Gastrocnemius medialis (tissue), 4 donors: ENCODE data around the gene GPER1. TPM values are rescaled to one million over a fixed set of nuclear protein-coding genes. Genes with fewer than 3 reads are reported as not detected.
"Not testable (repeated sequence)": the region's sequence is repeated elsewhere in the genome, so short reads cannot be mapped to it uniquely, and the experiment has no call there.

ENCODE experiments used
- ATAC-seq, 2 donors: fragments of 150-250 bp; one replicate each; pipeline ENCODE4 v1.9.1; 2016
- DNase-seq, 2 donors: peaks; one replicate each; pipeline ENCODE4 v3.0.0-alpha.2; 2019
- H3K27ac ChIP-seq, 4 donors: fragments of 200-600 bp; sonication (generic); 1 replicate in 1 of 4; 2 replicates in 3 of 4; pipeline ENCODE4 v1.5.1; 2016 to 2018; ENCODE audit warnings: mild to moderate bottlenecking in 2 of 4, moderate library complexity in 1 of 4
- H3K27me3 ChIP-seq, 3 donors: fragments of 200-600 bp; sonication (generic) in 2 of 3; 1 replicate in 1 of 3; 2 replicates in 2 of 3; pipeline versions ENCODE4 v1.5.1 to v1.6.0; 2016 to 2019; ENCODE audit warnings: mild to moderate bottlenecking in 1 of 3, moderate library complexity in 1 of 3
- H3K36me3 ChIP-seq, 2 donors: fragments of 200-600 bp; sonication (generic) in 1 of 2; one replicate each; pipeline ENCODE4 v1.5.1; 2017 to 2018
- H3K4me1 ChIP-seq, 2 donors: fragments of 200-600 bp; sonication (generic) in 1 of 2; one replicate each; pipeline ENCODE4 v1.5.1; 2016 to 2017; ENCODE audit warnings: mild to moderate bottlenecking in 2 of 2
- H3K4me3 ChIP-seq, 4 donors: fragments of 200-600 bp; sonication (generic) in 3 of 4; 1 replicate in 1 of 4; 2 replicates in 3 of 4; pipeline ENCODE4 v1.5.1; 2016 to 2019; ENCODE audit warnings: mild to moderate bottlenecking in 2 of 4
- H3K9me3 ChIP-seq, 3 donors: fragments of 200-600 bp; sonication (generic) in 2 of 3; 1 replicate in 1 of 3; 2 replicates in 2 of 3; pipeline ENCODE4 v1.5.1; 2016 to 2019
- POLR2A ChIP-seq, 2 donors: fragments of 450-650 bp; IDR thresholded peaks; one replicate each; pipeline ENCODE4 v1.6.1; 2017; ENCODE audit warnings: antibody characterized with exemption in 2 of 2, mild to moderate bottlenecking in 2 of 2, moderate library complexity in 2 of 2
- in situ Hi-C, 4 donors: fragments of 200-750 bp; cut with MboI; loops; one replicate each; pipeline versions ENCODE4 v1.15.0 to v1.8.0; 2017; ENCODE audit warnings: low sequenced_read_pairs in 4 of 4
- intact Hi-C: fragments of 100-400 bp; cut with DNase I; formaldehyde crosslinking; loops from one replicate; pipeline ENCODE4 v1.15.1; 2023; ENCODE audit warnings: low total_unique reads
- total RNA-seq, 4 donors: library from RNA; depleted of rRNA; stranded (reverse); fragments of >200 nt; gene quantifications; one replicate each; pipeline versions ENCODE4 v1.1.0 to v1.2.3, GENCODE V29; 2016
- TF ChIP-seq, protein P1 (sequence below), 5 experiments: fragments of 450-650 bp in 3 of 5; fragments of 200-600 bp in 2 of 5; sonication (generic) in 2 of 5; IDR thresholded peaks in 4 of 5; conservative IDR thresholded peaks in 1 of 5; 1 replicate in 4 of 5; 2 replicates in 1 of 5; pipeline ENCODE4 v1.5.1; 2016 to 2019; ENCODE audit warnings: antibody characterized with exemption in 5 of 5, mild to moderate bottlenecking in 3 of 5, moderate library complexity in 3 of 5

The GPER1 gene
- total RNA-seq, 4 donors from 2014 or later = 0.92 to 3.2 (median 2.1) TPM

DNA sequence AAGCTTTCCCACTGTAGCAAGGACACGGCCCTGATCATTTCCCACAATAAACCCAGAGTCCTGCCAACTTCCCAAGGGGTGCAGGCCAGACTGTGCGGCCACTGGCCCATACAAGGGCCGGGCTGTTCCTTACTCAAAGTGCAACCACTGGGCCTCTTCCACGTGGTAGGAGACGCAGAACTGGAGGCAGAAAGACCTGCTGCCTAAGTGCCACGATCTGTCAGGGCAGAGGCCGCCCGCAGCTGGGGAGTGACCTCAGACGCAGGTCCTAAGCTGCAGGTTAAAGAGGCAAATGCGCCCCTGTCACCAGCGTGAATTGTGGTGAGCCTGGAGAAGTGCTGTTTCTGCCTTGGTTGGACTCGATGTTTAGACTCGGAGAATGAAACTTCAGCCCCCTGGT is 26.2 kb downstream of the GPER1 start:
- TF ChIP-seq, protein P1, sequence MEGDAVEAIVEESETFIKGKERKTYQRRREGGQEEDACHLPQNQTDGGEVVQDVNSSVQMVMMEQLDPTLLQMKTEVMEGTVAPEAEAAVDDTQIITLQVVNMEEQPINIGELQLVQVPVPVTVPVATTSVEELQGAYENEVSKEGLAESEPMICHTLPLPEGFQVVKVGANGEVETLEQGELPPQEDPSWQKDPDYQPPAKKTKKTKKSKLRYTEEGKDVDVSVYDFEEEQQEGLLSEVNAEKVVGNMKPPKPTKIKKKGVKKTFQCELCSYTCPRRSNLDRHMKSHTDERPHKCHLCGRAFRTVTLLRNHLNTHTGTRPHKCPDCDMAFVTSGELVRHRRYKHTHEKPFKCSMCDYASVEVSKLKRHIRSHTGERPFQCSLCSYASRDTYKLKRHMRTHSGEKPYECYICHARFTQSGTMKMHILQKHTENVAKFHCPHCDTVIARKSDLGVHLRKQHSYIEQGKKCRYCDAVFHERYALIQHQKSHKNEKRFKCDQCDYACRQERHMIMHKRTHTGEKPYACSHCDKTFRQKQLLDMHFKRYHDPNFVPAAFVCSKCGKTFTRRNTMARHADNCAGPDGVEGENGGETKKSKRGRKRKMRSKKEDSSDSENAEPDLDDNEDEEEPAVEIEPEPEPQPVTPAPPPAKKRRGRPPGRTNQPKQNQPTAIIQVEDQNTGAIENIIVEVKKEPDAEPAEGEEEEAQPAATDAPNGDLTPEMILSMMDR (IDR thresholded peaks at IDR 0.05 in 4 of 5, conservative IDR thresholded peaks at IDR 0.05 in 1 of 5) = no peak
- TF ChIP-seq POLR2A (IDR thresholded peaks at IDR 0.05) = no peak
- no peaks in the 10 kb centered on the region for H3K9me3 ChIP-seq
- no peak for DNase-seq
- H3K4me1 ChIP-seq = no peaks in the 10 kb centered on the region
- no peak overlapping the region for H3K27ac ChIP-seq
- no peaks in the 10 kb centered on the region for H3K27me3 ChIP-seq
- ATAC-seq = no peak
- H3K36me3 ChIP-seq = no peaks in the 10 kb centered on the region
- intact Hi-C loops = no loop called here
- in situ Hi-C loops = no loop called here
- H3K4me3 ChIP-seq = no peak overlapping the region

DNA sequence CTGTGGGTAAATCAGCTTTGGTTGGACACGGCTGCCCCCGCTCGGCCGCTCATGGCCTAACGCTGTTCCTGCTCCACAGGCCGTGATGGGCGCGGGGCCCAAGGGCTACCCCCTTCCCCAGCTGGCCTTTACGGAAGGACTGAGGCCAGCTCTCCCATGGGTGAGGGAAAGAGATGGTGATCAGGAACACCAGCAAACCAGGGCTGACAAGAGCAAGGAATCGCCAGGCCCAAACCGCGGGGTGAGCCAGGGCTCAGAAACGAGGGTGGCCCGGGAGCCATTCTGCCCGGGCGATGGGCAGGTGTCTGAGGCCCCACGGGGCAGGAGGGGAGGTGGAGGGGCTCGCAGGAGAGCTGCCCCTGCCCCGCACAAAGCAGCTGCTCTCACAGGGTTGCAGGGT is 26.6 kb downstream of the GPER1 start:
- H3K9me3 ChIP-seq = no peaks in the 10 kb centered on the region
- no peak overlapping the region for H3K4me3 ChIP-seq
- no peak overlapping the region for H3K27ac ChIP-seq
- in situ Hi-C loops (no loop called here), intact Hi-C loops (no loop called here)
- no peak for TF ChIP-seq POLR2A (IDR thresholded peaks at IDR 0.05)
- TF ChIP-seq, protein P1 (IDR thresholded peaks at IDR 0.05 in 4 of 5, conservative IDR thresholded peaks at IDR 0.05 in 1 of 5) = no peak
- H3K4me1 ChIP-seq = no peaks in the 10 kb centered on the region
- H3K27me3 ChIP-seq = no peaks in the 10 kb centered on the region
- H3K36me3 ChIP-seq = no peaks in the 10 kb centered on the region
- no peak for DNase-seq
- no peak for ATAC-seq

DNA sequence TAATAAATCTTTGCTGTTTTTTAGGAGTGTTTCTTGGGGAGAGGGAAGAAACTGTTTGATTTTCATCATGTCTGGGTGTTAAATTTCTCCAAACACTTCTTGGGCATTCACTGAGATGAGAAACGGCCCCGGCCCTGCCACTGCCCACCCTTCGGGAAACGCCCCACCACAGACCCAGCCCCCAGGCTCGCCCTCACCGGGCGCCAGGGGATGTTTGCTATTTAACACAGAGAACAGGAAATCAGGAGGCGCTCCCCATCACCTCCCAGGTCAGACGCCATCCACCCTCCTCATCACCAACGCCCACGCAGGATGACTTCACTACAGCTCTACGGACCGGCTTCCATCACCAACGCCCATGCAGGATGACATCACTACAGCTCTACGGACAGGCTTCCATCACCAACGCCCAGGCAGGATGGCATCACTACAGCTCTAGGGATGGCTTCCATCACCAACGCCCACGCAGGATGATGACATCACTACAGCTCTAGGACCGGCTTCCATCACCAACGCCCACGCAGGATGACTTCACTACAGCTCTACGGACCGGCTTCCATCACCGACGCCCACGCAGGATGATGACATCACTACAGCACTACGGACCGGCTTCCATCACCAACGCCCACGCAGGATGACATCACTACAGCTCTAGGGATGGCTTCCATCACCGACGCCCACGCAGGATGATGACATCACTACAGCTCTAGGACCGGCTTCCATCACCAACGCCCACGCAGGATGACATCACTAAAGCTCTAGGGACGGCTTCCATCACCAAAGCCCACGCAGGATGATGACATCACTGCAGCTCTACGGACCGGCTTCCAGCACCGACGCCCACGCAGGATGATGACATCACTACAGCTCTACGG is 27.5 kb downstream of the GPER1 start:
- H3K36me3 ChIP-seq, H3K27me3 ChIP-seq, ATAC-seq, H3K4me1 ChIP-seq, DNase-seq, H3K9me3 ChIP-seq, intact Hi-C loops, in situ Hi-C loops, H3K4me3 ChIP-seq, H3K27ac ChIP-seq: not testable (repeated sequence)

- DNase-seq, in situ Hi-C loops, ATAC-seq, H3K4me3 ChIP-seq, H3K27ac ChIP-seq, H3K27me3 ChIP-seq, intact Hi-C loops, H3K4me1 ChIP-seq, H3K9me3 ChIP-seq, H3K36me3 ChIP-seq: not testable (repeated sequence)
These were observed 28.6 kb downstream of the GPER1 start for GRCh38 chr7:1116383-1117008.

DNA sequence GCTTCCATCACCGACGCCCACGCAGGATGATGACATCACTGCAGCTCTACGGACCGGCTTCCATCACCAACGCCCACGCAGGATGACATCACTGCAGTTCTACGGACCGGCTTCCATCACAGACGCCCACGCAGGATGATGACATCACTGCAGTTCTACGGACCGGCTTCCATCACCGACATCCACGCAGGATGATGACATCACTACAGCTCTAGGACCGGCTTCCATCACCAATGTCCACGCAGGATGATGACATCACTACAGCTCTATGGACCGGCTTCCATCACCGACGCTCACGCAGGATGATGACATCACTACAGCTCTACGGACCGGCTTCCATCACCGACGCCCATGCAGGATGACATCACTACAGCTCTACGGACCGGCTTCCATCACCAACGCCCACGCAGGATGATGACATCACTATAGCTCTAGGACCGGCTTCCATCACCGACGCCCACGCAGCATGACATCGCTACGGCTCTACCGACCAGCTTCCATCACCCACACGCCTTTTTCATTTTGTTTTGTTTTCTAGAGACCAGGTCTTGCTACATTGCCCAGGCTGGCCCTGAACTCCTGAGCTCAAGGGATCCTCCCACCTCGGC is 29.5 kb downstream of the GPER1 start:
- Histone ChIP-seq H3K9me3 (no peaks in the 10 kb centered on the region), H3K27ac (no peak overlapping the region), H3K27me3 (no peaks in the 10 kb centered on the region), H3K4me3 (no peak overlapping the region), H3K4me1 (no peaks in the 10 kb centered on the region), H3K36me3 (no peaks in the 10 kb centered on the region)
- in situ Hi-C loops = no loop called here
- DNase-seq = no peak
- intact Hi-C loops = no loop called here
- TF ChIP-seq, protein P1 (IDR thresholded peaks at IDR 0.05 in 4 of 5, conservative IDR thresholded peaks at IDR 0.05 in 1 of 5) = no peak
- no peak for TF ChIP-seq POLR2A (IDR thresholded peaks at IDR 0.05)
- ATAC-seq = no peak
